ENCODE data around the gene SCMH1. TPM values are rescaled to one million over a fixed set of nuclear protein-coding genes. Genes with fewer than 3 reads are reported as not detected.
A peak's percentile ranks its signal among the peaks of the same experiment; 100 is the strongest.

Gene SCMH1
- total RNA-seq, 1 experiment from 2014 or later = 39.5 TPM

GRCh38 chr1:40978886-40979240 lies 263.2 kb downstream of the SCMH1 start:
- no peaks in the 10 kb centered on the region for H3K27me3 ChIP-seq (ENCODE audit: insufficient read depth, low read depth)
- peak overlapping the region; percentile 88 for H2AFZ ChIP-seq
- BruUV-seq (replicated peaks) = TSS peak; percentile 82
- H3K9me2 ChIP-seq (ENCODE audit: insufficient read depth) = no peaks in the 10 kb centered on the region
- H3K4me2 ChIP-seq = peak overlapping the region; percentile 98
- H3K36me3 ChIP-seq (ENCODE audit: low read depth) = peaks cover 16% of the 10 kb centered on the region
- H4K20me1 ChIP-seq (ENCODE audit: insufficient read depth) = peaks cover 27% of the 10 kb centered on the region
- H3K4me1 ChIP-seq (replicated peaks; ENCODE audit: insufficient read depth) = peaks cover 22% of the 10 kb centered on the region
- no peak for DNase-seq
- peak overlapping the region; percentile 92 for H3K4me3 ChIP-seq
- CTCF ChIA-PET = no interaction called here
- TF ChIP-seq EZH2 (IDR thresholded peaks at IDR 0.05; ENCODE audit: low read depth) = no peak
- no peak for TF ChIP-seq CTCF (conservative IDR thresholded peaks at IDR 0.05)
- H3K9me3 ChIP-seq (ENCODE audit: insufficient read depth, low read depth) = no peaks in the 10 kb centered on the region
- POLR2A ChIA-PET (ENCODE audit: unreplicated experiment) = interaction anchor here (0.6 kb wide), 1 partner anchor 448 kb away, joined by 3 read pairs; no protein-coding TSS in a partner anchor
- peaks cover 39% of the 10 kb centered on the region for H3K79me2 ChIP-seq (ENCODE audit: low read depth)
- H3K27ac ChIP-seq = peak overlapping the region; percentile 84
- peaks cover 20% of the 10 kb centered on the region for H3F3A ChIP-seq (ENCODE audit: insufficient read depth, low read depth)
- intact Hi-C loops (cut with micrococcal nuclease; ENCODE audit: unreplicated experiment) = loop anchor here (1.0 kb wide), 1 partner anchor 27 kb away; no protein-coding TSS in a partner anchor

- Histone ChIP-seq H3K4me3 (no peak overlapping the region), H3K27me3 (ENCODE audit: insufficient read depth, low read depth) (no peaks in the 10 kb centered on the region), H3K27ac (no peak overlapping the region), H3K36me3 (ENCODE audit: low read depth) (0 out of 2 replicates have a peak, but pooled peaks cover 7% of the 10 kb centered on the region), H3F3A (ENCODE audit: insufficient read depth, low read depth) (peaks cover 20% of the 10 kb centered on the region), H3K9me3 (ENCODE audit: insufficient read depth, low read depth) (no peaks in the 10 kb centered on the region), H4K20me1 (ENCODE audit: insufficient read depth) (peaks cover 18% of the 10 kb centered on the region), H2AFZ (no peak overlapping the region), H3K9me2 (ENCODE audit: insufficient read depth) (no peaks in the 10 kb centered on the region), H3K4me2 (no peak overlapping the region), H3K4me1 (replicated peaks; ENCODE audit: insufficient read depth) (peaks cover 22% of the 10 kb centered on the region), H3K79me2 (ENCODE audit: low read depth) (peaks cover 27% of the 10 kb centered on the region)
- intact Hi-C loops (cut with micrococcal nuclease; ENCODE audit: unreplicated experiment) = loop anchor here (1.0 kb wide), 4 partner anchors 9 to 115 kb away; partner anchors contain the start of gene CITED4
- TF ChIP-seq CTCF (conservative IDR thresholded peaks at IDR 0.05) (no peak), EZH2 (IDR thresholded peaks at IDR 0.05; ENCODE audit: low read depth) (no peak)
- POLR2A ChIA-PET (ENCODE audit: unreplicated experiment) = interaction anchor here (0.5 to 1.3 kb wide), 4 partner anchors 9 to 220 kb away, joined by 4 to 8 read pairs (median 5); partner anchors contain the start of gene CITED4
- DNase-seq = peak in 1 of 2 experiments; percentile 37
- BruUV-seq (replicated peaks) = no TSS peak
- CTCF ChIA-PET = interaction anchor here (1.0 kb wide), 1 partner anchor 25 kb away, joined by 3 read pairs; no protein-coding TSS in a partner anchor
Measured at GRCh38 chr1:40977716-40978115, 264.4 kb downstream of the SCMH1 start.

Other genes starting within 250 kb of the SCMH1 start
- gene SLFNL1, start 220.6 kb downstream of the SCMH1 start, total RNA-seq (2021) = 0.35 and 0.41 TPM in 2 replicates
- gene FOXO6, start 119.1 kb upstream of the SCMH1 start, total RNA-seq (2021) = 9.0 and 17.5 TPM in 2 replicates
- gene EDN2, start 242.4 kb upstream of the SCMH1 start, total RNA-seq (2021) = 0.43 and 0.48 TPM in 2 replicates